Subcutaneous adipose tissue (tissue), 4 donors: ENCODE results near the gene SCN1B. TPM values are rescaled to one million over a fixed set of nuclear protein-coding genes. Genes with fewer than 3 reads are reported as not detected.

Source experiments
- CTCF ChIP-seq: fragments of 450-650 bp; IDR thresholded peaks from one replicate; pipeline ENCODE4 v1.5.1; 2016; ENCODE audit warnings: low read depth, mild to moderate bottlenecking, control low read depth, antibody characterized with exemption, moderate library complexity
- total RNA-seq, 4 donors: library from RNA; depleted of rRNA; stranded (reverse); fragments of >200 nt; gene quantifications; one replicate each; pipeline ENCODE4 v1.1.0, GENCODE V29; 2016

SCN1B gene
- total RNA-seq = 10 to 100 TPM in 1 of 4 donors, 1 to 10 TPM in 3; 8.5 to 18.1 (median 9.6) TPM

GRCh38 chr19:35030257-35031071 is at the start of gene SCN1B:
Gene SCN1B, plus strand, starts transcription at chr19:35030470. Its CDS starts 351 bp downstream, at chr19:35030821.
- TF ChIP-seq CTCF = no peak

GRCh38 chr19:34982275-34982674 is 48.0 kb upstream of the SCN1B start:
- TF ChIP-seq CTCF = no peak

- TF ChIP-seq CTCF = no peak
Measured at GRCh38 chr19:34983786-34984185, 46.5 kb upstream of the SCN1B start.

GRCh38 chr19:34984287-34984686 is 46.0 kb upstream of the SCN1B start:
- TF ChIP-seq CTCF = no peak

GRCh38 chr19:34985249-34986022 is 44.8 kb upstream of the SCN1B start:
- TF ChIP-seq CTCF = no peak

GRCh38 chr19:34988119-34988518 is 42.2 kb upstream of the SCN1B start:
- no peak for TF ChIP-seq CTCF

GRCh38 chr19:34989298-34989697 is 41.0 kb upstream of the SCN1B start:
- no peak for TF ChIP-seq CTCF
